Sigmoid colon (tissue), 7 donors: Measurements from ENCODE around the gene ADGRG6. TPM values are rescaled to one million over a fixed set of nuclear protein-coding genes. Genes with fewer than 3 reads are reported as not detected.

Experiments
- DNase-seq: peaks from one replicate; pipeline ENCODE4 v3.0.0-alpha.2; 2019
- H3K27ac ChIP-seq, 4 donors: fragments of 200-600 bp; sonication (generic); one replicate each; pipeline ENCODE4 v1.5.1; 2016 to 2019; ENCODE audit warnings: mild to moderate bottlenecking in 1 of 4
- H3K27me3 ChIP-seq, 3 donors: fragments of 200-600 bp; sonication (generic); one replicate each; pipeline ENCODE4 v1.5.1; 2019; ENCODE audit warnings: mild to moderate bottlenecking in 1 of 3
- H3K36me3 ChIP-seq, 4 donors: fragments of 200-600 bp; sonication (generic); one replicate each; pipeline ENCODE4 v1.5.1; 2016 to 2019
- H3K4me1 ChIP-seq, 4 donors: fragments of 200-600 bp; sonication (generic); one replicate each; pipeline ENCODE4 v1.5.1; 2017 to 2019
- H3K4me3 ChIP-seq, 4 donors: fragments of 200-600 bp; sonication (generic); one replicate each; pipeline ENCODE4 v1.5.1; 2017 to 2019; ENCODE audit warnings: mild to moderate bottlenecking in 2 of 4, moderate library complexity in 1 of 4
- H3K9me3 ChIP-seq, 4 donors: fragments of 200-600 bp in 3 of 4; sonication (generic) in 3 of 4; one replicate each; pipeline versions ENCODE4 v1.5.1 to v1.6.1; 2013 to 2019
- EP300 ChIP-seq, 4 donors: sonication (generic); formaldehyde crosslinking; IDR thresholded peaks; one replicate each; pipeline ENCODE4 v1.6.1; 2017; ENCODE audit warnings: antibody characterized with exemption in 4 of 4
- POLR2A ChIP-seq, 2 donors: fragments of 450-650 bp; IDR thresholded peaks; one replicate each; pipeline ENCODE4 v1.6.1; 2016; ENCODE audit warnings: antibody characterized with exemption in 2 of 2, mild to moderate bottlenecking in 2 of 2, moderate library complexity in 2 of 2
- POLR2AphosphoS5 ChIP-seq, 4 donors: sonication (generic); formaldehyde crosslinking; IDR thresholded peaks; one replicate each; pipeline ENCODE4 v1.6.1; 2017; ENCODE audit warnings: antibody characterized with exemption in 4 of 4
- WGBS, 2 donors: extraction: QIAGEN DNeasy Blood & Tissue Kit; methylation state at CpG; one replicate each; pipeline ENCODE4 v1.1.7; 2013; 5-methylcytosine and 5-hydroxymethylcytosine counted together
- intact Hi-C: fragments of 100-400 bp; cut with DNase I; formaldehyde crosslinking; loops from one replicate; pipeline ENCODE4 v1.15.1; 2023
- polyA plus RNA-seq, 3 donors: library from polyadenylated mRNA; stranded (reverse); fragments of 200-250 nt; gene quantifications; one replicate each; pipeline ENCODE4 v1.2.3, GENCODE V29; 2013
- total RNA-seq, 4 donors: library from RNA; depleted of rRNA; stranded (reverse); fragments of >200 nt; gene quantifications; one replicate each; pipeline ENCODE4 v1.1.0, GENCODE V29; 2016
- TF ChIP-seq, protein P1 (sequence below), 4 experiments: fragments of 450-650 bp in 3 of 4; fragments of 200-600 bp in 1 of 4; IDR thresholded peaks; one replicate each; pipeline ENCODE4 v1.5.1; 2016 to 2019; ENCODE audit warnings: antibody characterized with exemption in 4 of 4, mild to moderate bottlenecking in 3 of 4, moderate library complexity in 2 of 4
- donor health status: healthy with polysubstance abuse.
- donor health status: Bipolar disorder and iron deficiency.
- donor health status: healthy.

ADGRG6 gene
- total and polyA plus RNA-seq, 7 donors, result 0.60 to 17.6 (median 12.6) TPM

DNA sequence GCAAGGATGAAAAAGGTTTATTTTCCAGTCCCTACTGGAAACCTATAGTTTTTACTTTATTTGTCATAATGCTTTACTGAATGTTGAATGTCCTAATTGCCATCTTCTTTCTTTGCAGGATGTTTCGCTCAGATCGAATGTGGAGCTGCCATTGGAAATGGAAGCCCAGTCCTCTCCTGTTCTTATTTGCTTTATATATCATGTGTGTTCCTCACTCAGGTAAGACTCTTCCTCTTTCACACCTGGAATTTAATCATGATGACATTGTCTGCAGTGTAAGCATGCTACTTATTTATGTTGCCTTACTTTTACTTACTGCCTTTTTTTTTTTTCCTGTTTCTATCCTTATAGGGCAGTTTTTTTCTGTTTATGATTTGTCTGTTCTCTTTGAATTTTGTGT is 7.6 kb downstream of the ADGRG6 start:
- TF ChIP-seq EP300 (IDR thresholded peaks at IDR 0.05) (no peak), POLR2AphosphoS5 (IDR thresholded peaks at IDR 0.05) (no peak), POLR2A (IDR thresholded peaks at IDR 0.05) (no peak)
- TF ChIP-seq, protein P1, sequence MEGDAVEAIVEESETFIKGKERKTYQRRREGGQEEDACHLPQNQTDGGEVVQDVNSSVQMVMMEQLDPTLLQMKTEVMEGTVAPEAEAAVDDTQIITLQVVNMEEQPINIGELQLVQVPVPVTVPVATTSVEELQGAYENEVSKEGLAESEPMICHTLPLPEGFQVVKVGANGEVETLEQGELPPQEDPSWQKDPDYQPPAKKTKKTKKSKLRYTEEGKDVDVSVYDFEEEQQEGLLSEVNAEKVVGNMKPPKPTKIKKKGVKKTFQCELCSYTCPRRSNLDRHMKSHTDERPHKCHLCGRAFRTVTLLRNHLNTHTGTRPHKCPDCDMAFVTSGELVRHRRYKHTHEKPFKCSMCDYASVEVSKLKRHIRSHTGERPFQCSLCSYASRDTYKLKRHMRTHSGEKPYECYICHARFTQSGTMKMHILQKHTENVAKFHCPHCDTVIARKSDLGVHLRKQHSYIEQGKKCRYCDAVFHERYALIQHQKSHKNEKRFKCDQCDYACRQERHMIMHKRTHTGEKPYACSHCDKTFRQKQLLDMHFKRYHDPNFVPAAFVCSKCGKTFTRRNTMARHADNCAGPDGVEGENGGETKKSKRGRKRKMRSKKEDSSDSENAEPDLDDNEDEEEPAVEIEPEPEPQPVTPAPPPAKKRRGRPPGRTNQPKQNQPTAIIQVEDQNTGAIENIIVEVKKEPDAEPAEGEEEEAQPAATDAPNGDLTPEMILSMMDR (IDR thresholded peaks at IDR 0.05), result no peak
- 89 to 98% methylated on average over 2 of the region's 2 CpGs for WGBS, 2 donors
- H3K27me3 ChIP-seq, result no peaks in the 10 kb centered on the region
- H3K27ac ChIP-seq, result no peak overlapping the region
- no peaks in the 10 kb centered on the region for H3K4me1 ChIP-seq
- DNase-seq, result no peak
- H3K4me3 ChIP-seq, result no peak overlapping the region
- intact Hi-C loops, result loop anchor here (5.0 kb wide), 1 partner anchor 73 kb away; no protein-coding TSS in a partner anchor
- no peaks in the 10 kb centered on the region for H3K36me3 ChIP-seq
- H3K9me3 ChIP-seq, result no peaks in the 10 kb centered on the region

DNA sequence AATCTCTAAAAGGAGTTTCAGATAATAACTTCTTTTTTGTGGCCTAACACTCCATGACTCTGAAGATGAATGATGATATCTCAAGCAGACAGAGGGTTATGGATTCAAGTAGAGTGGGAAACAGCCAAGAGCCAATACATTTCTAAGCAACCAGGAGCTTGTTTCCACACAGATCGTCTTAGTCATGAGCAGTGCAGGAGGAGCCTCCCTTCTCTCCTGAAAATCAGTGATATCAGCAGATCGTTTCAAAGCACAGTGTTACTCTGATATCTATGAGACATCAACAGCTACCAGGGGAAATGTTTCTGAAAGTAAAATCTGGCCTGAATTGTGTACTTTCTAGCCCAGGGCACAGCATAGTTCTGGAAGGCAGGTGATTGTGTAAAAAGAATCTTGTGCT is 11.5 kb downstream of the ADGRG6 start:
- TF ChIP-seq POLR2A (IDR thresholded peaks at IDR 0.05), result no peak
- TF ChIP-seq EP300 (IDR thresholded peaks at IDR 0.05), result no peak
- TF ChIP-seq POLR2AphosphoS5 (IDR thresholded peaks at IDR 0.05), result no peak
- TF ChIP-seq, protein P1 (IDR thresholded peaks at IDR 0.05), result no peak
- Histone ChIP-seq H3K27me3 (no peaks in the 10 kb centered on the region), H3K4me1 (no peaks in the 10 kb centered on the region), H3K27ac (no peak overlapping the region), H3K36me3 (no peaks in the 10 kb centered on the region), H3K9me3 (no peaks in the 10 kb centered on the region), H3K4me3 (no peak overlapping the region)
- intact Hi-C loops, result no loop called here
- no peak for DNase-seq
- WGBS, 2 donors, result 60 to 73% methylated on average over 2 of the region's 2 CpGs

DNA sequence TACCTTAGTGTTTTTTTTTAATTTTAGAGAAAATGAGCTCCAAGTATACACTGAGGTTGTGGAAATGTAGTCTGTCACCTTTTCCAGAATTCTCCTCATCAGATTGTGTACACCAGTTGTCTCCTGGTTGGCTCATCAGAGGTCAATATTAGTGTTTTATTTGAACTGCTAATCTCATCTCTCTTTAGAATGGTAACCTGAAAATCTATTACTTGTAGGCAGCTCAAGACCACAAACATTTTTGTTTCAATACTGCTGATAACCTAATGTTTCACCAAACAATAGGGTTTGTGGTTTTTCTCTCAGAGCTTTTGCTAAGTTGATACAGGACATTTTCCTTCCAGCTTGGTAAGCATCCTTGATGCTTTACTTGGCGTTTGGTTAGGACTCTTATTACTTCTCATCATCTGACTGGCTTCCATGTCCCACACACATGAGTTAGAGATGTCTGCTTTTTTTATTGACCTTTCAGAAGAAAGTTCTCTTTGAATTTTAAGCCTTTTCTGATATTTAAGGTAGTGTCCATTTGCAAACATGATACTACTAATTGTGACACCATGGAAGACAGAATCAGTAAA is 15.1 kb downstream of the ADGRG6 start:
- no peaks in the 10 kb centered on the region for H3K27me3 ChIP-seq
- H3K9me3 ChIP-seq, result no peaks in the 10 kb centered on the region
- no peak for DNase-seq
- H3K4me3 ChIP-seq, result no peak overlapping the region
- H3K27ac ChIP-seq, result no peak overlapping the region
- intact Hi-C loops, result no loop called here
- TF ChIP-seq, protein P1 (IDR thresholded peaks at IDR 0.05), result no peak
- TF ChIP-seq POLR2AphosphoS5 (IDR thresholded peaks at IDR 0.05) (no peak), POLR2A (IDR thresholded peaks at IDR 0.05) (no peak), EP300 (IDR thresholded peaks at IDR 0.05) (no peak)
- WGBS, 2 donors, result 80 to 84% methylated on average over 1 of the region's 1 CpG
- H3K4me1 ChIP-seq, result peaks cover 0 to 9% (median 0%) of the 10 kb centered on the region in 4 donors
- H3K36me3 ChIP-seq, result no peaks in the 10 kb centered on the region

DNA sequence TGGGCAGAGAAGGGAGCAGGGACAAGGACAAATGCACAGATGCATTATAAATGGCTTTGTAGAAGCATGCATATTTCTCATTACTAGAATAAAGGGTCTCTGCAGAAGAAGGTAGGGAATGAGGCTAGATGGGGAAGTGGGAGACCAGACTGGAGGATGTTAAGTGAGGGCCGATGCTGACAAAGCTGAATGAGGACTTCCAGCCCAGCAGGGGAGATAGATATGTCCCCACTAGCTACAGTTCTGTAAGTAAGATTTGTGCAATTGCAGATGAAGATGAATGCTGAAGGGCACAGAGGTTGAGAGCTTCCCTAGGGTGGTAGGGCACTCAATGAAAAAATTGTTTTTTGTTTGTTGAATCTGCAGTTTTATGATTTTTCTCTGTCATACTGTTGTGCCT is 16.9 kb downstream of the ADGRG6 start:
- Histone ChIP-seq H3K4me1 (peaks cover 0 to 9% (median 0%) of the 10 kb centered on the region in 4 donors), H3K27me3 (no peaks in the 10 kb centered on the region), H3K4me3 (no peak overlapping the region), H3K36me3 (no peaks in the 10 kb centered on the region), H3K9me3 (no peaks in the 10 kb centered on the region), H3K27ac (no peak overlapping the region)
- no peak for DNase-seq
- WGBS, 2 donors, result 71 to 94% methylated on average over 1 of the region's 1 CpG
- intact Hi-C loops, result no loop called here
- TF ChIP-seq EP300 (IDR thresholded peaks at IDR 0.05) (no peak), POLR2A (IDR thresholded peaks at IDR 0.05) (no peak), POLR2AphosphoS5 (IDR thresholded peaks at IDR 0.05) (no peak)
- TF ChIP-seq, protein P1 (IDR thresholded peaks at IDR 0.05), result no peak

DNA sequence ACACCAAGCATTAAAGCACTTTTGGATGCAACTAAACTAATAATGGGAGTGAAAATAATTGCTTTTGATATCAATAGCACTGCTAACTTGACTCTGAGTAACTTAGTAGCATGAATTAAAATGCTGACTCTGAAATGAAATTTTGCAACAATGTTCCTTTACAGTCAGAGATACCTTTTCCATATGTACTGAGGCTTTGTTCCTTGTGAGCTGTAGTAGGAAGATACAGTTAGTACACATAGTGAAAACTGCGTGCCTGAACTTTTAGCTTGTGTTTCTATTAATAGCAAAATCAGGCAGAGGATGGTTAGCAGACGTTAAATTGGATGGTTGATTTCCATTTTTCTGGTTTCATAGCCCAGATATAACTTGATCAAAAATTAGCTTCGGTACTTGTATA is 18.6 kb downstream of the ADGRG6 start:
- Histone ChIP-seq H3K27me3 (no peaks in the 10 kb centered on the region), H3K9me3 (no peaks in the 10 kb centered on the region), H3K36me3 (no peaks in the 10 kb centered on the region), H3K4me3 (no peak overlapping the region), H3K4me1 (peaks cover 0 to 9% (median 0%) of the 10 kb centered on the region in 4 donors), H3K27ac (no peak overlapping the region)
- intact Hi-C loops, result no loop called here
- WGBS, 2 donors, result 80 to 85% methylated on average over 3 of the region's 3 CpGs
- no peak for DNase-seq
- TF ChIP-seq POLR2A (IDR thresholded peaks at IDR 0.05) (no peak), POLR2AphosphoS5 (IDR thresholded peaks at IDR 0.05) (no peak)
- TF ChIP-seq, protein P1 (IDR thresholded peaks at IDR 0.05), result no peak
